HG03439 (cell line): ENCODE data around the gene ACSL1.

Experiments
- ATAC-seq: cut with Tn5 transposase; IDR thresholded peaks from one replicate; pipeline ENCODE4 v1.9.1; 2021; ENCODE audit warnings: mild to moderate bottlenecking, moderate library complexity; ENCODE audit not compliant: unreplicated experiment

The ACSL1 gene

DNA sequence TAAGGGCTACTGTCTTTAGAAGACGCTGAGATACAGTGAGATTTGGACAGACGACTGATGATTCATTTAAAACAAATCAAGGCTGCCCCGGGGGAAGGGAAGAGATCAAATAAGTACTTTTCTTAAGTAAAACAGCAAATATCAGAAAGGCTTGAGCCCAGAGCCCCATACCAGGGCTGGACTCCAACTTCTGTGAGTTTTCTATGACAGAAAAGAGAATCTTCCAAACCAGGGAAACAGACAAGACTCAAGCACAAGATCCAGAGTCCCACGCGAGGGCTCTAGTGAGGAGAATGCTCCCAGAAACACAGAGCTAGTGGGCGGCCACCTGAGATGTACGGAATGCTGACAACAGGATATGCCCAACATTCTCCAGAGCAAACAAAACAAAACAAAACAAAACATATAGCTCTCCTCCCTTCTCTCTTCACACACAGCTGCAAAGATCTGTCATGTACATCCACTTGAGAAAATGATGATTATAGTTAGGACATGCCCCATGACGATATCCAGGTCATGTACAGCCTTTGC, 13.1 kb downstream of the ACSL1 start:
- no peak for ATAC-seq

- no peak for ATAC-seq
These were observed 13.6 kb downstream of the ACSL1 start for GRCh38 chr4:184812199-184812542.

GRCh38 chr4:184811526-184812198, 14.1 kb downstream of the ACSL1 start:
- ATAC-seq: no peak

GRCh38 chr4:184810720-184811119, 15.0 kb downstream of the ACSL1 start:
- no peak for ATAC-seq

GRCh38 chr4:184808713-184809050, 17.1 kb downstream of the ACSL1 start:
- ATAC-seq: no peak

DNA sequence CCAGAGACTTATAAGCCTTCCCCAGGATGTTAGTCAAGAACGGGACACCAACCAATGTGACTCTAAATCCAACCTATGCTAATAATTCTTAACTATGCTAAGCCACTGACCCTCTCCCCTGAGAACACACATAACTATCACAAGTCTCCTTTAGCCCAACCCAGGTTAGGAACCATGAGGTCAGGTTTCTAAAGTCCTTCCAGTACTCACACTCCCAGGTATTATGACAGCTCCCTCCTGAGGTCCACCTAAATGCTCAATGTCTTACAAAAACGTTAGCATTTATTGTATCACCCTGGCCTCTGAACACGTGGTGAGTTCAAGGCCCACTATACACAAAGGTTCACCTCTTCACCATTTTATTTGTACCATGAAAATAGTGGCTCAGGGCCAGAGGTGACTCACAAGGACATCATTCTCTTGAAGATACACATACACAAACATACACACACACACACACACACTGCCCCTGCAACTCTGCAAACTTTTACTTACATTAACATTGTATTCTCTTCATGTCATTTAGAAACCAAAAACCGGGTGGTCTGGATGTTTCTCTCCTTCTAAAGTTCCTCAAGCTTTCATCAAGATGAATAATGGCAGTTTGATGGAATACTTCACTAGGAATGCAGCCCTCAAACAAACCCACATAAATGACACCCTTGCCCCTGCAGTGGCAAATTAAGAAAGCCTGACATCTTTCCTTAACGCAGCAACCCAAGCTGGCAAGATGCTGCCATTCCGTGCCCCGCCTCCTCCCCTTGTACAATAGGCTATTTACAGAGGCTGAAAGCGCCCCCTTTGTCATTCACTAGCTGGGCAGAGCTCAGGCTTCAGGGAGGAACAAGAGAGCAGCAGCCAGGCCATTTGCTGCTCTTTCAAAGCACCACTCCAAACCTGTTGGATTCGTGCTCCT, 17.7 kb downstream of the ACSL1 start:
- ATAC-seq: no peak

GRCh38 chr4:184807256-184807655, 18.5 kb downstream of the ACSL1 start:
- ATAC-seq: no peak

- no peak for ATAC-seq
These were observed 19.1 kb downstream of the ACSL1 start for GRCh38 chr4:184806711-184807110.

- no peak for ATAC-seq
These were observed 19.6 kb downstream of the ACSL1 start for GRCh38 chr4:184806229-184806550.

DNA sequence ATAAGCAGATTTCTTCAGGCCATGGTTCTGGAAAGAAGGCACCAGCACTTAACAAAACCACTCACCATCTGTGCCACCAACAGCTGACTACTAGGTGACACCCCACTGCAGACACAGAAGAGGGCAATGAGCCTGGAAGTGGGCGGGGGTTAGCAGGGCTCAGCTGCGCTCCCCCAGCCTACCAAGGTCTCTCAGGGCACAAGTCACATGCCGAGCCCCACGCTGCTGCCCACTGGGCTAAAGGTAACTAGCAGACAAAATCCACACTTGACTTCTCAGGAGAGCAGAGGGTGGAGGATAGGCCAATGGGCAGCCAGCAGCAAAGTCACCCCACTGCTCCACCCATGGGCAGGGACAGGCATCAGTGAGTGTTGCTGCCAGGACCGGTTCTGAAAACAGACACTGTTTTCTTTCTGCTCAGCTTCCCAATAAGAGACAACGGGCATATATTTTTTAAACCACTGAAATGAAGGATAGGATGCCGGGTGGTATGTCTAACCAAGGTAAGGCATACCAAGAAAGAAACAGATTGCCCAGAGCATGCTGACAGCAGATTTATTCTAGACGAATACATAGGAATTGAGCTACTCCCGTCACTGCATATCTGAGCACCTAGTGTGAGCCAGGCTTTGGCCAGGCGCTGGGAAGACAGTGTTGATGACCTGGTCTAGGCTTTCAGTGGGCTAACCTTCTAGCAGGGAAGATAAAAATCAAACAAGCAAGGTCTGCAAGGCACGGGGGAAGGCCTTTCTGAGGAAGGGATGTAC, 20.1 kb downstream of the ACSL1 start:
- peak; percentile 69 for ATAC-seq

DNA sequence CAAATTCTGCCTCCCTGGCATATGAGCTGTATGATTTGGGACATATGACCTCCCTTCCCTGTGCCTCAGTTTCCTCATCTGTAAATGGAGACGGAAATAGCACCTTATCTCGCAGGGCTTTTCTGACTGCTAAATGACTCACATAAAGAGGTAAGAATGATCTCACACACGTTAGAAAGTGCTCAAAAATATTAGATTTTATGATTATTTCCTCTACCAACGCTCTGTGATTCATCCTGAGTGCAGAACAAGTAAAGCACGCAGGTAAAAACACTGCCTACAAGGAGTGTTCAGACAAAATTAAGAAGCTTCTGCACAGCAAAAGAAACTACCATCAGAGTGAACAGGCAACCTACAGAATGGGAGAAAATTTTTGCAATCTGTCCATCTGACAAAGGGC, 21.1 kb downstream of the ACSL1 start:
- no peak for ATAC-seq

DNA sequence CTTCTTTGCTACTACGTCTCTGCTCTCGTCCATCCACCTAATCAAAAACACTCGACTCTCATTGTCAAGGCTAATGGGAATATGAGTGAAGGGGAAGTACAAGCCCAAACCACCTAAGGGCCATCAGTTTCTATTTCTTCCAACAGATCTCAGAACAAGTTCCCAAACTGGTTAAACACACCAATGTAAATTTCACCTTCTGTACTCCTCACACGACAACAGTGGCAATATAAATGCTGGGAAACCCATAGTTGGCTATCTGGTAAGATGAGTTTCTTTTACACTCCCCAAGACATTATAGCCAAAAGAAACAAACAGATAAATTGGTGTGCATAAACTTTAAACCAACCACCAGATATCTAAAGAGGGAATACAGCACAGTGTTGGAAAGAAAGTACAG, 21.9 kb downstream of the ACSL1 start:
- ATAC-seq: no peak

- no peak for ATAC-seq
These were observed 22.6 kb downstream of the ACSL1 start for GRCh38 chr4:184803133-184803532.

GRCh38 chr4:184802697-184803015, 23.1 kb downstream of the ACSL1 start:
- no peak for ATAC-seq

DNA sequence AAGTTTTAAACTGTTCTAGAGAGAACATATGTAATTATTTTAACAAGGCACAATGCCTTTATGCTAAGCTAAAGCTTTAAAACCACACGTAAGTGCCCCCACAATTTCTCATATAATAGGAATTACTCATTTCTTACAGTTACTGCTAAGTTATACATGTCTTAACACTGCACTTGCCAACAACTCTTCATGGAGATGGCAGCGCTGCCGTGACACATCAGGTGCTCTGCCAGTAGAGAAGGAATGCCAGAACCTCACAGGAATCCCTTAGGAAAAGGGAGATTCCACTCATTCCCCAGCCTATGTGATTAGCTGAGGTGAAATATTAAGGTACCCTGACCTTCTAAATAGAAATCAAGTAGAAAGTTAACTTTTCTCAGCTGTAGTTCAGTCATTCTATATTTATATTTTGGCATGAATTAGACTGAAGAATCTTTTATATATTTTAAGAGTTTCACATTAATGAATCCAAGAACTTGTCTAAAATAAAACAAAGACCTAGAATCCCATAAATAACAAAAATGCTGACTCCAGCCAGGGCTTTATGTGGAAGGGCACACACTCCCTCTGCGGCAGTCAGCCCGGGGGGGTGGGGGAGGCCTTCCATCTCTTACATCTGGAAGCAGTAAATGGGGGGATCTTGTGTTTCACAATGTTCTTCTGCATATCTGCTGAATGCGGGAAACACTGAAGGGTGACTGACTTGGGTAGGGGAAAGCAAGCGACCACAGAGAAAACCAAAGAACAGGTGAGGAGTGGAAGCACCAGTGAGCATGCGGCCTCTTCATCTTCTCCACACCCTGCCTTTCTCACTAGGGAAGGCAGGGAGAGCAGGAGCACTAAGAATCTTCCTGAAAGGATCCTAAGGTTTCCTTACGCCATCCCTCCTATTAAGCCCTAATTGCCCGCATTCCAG, 23.7 kb downstream of the ACSL1 start:
- no peak for ATAC-seq

DNA sequence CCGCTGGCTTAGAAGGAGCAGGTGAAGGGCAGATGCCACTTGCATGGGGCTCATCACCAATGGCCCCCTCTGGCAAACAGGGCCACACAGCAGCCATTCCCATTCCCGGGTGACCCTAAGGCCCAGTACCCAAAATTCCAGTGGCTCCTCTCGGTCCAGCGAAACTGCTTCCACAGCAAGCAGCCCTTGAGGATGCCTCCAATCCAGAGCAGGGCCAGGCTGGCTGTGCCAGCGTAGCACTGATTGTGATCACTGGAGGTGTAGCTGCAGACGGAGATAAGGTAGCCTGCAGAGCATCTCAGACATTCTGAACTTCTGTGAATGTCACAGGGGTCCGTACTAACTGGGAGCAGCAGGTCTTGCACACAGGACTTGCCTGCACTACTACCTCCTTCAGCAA, 27.3 kb downstream of the ACSL1 start:
- ATAC-seq: no peak

DNA sequence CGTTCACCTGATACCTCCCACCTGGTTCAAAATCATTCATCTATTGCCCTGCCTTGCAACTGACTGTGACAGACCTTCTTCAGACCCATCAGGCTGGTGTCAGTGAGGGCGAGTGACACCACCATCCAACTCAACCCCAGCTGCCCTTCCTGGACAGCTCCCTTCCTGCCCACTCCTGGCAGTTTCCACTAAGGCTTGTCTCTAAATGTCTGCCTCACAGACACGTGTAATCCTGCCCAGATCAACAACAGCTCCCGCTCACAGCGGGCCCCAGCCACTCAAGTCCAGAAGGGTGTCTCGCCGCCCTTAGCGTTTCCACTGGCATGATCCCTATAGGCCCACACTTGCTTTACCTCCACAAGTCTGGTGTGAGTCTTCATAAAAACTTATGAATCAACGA, 28.9 kb downstream of the ACSL1 start:
- ATAC-seq: no peak

DNA sequence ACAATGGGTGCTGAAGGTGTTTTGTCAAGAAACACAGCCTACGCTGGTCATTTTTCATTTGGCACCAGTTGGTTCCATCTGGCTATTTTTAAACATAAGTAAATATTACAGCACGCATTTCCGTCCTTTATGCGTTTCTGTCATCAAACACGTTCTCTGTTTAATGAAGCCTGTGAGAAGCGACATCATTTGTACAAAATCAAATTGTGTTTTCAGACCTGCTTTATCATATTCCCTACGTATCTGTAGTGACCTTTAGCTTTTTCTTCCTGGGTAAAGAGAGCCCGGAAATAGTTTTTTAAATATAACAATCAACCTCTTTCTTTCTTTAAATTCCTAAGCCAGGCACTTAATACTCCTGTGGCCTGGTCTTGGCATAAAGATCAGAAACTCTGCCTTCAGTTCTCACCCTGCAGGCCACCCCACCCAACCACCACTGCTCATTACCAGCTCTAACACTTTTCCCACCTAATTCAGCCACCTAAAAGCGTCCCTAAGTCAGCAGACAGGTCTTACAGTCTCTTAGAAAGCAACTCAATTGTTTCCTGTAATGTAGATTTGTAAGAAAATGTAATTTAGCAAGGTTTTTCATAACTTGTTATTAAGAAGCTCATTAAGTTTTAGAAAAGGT, 30.4 kb downstream of the ACSL1 start:
- no peak for ATAC-seq

- ATAC-seq: no peak
These were observed 31.3 kb downstream of the ACSL1 start for GRCh38 chr4:184794470-184794869.

DNA sequence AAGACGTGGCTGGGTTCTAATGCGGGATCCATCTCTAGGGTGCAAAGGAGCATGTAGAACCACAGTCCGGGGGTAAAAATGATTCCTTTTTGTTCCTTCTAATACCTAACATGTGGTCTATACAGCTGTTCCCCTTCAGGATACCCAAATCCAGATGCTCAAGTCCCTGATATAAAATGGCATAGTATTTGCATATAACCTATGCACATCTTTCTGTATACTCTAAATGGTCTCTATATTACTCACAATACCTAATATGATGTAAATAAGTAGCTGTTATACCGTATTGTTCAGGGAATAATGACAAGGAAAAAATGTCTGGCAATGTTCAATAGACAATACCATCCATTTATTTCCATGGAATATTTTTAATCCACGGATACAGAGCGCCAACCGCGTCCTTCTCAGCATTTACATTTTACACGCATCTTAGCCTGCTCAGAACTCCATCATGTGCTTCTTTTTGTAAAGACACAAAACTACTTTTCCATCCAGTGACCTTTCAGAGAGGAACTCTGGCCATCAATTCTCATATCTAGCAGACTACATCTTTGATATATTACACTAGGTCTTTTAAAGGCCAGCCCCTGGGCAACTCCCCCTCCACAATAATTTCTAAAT, 31.9 kb downstream of the ACSL1 start:
- no peak for ATAC-seq
